SK-N-SH (cell line): ENCODE data around the gene PRMT5. TPM values are rescaled to one million over a fixed set of nuclear protein-coding genes. Genes with fewer than 3 reads are reported as not detected.

Experiments used
- CTCF ChIA-PET: fragments of 300-600, 350-600 bp; formaldehyde crosslinking; extraction: SDS; loops from one replicate; lab custom pipeline; 2021; lab: Yijun Ruan, JAX
- POLR2A ChIA-PET: fragments of 350-600 bp; sonication (Branson Sonifier 250); formaldehyde crosslinking; extraction: SDS; loops from one replicate; lab custom pipeline; 2020; ENCODE audit warnings: antibody characterized with exemption, inconsistent platforms; lab: Yijun Ruan, JAX
- DNase-seq: peaks from one replicate; pipeline ENCODE4 v3.0.0; 2012
- H2AFZ ChIP-seq: fragments of 200-600 bp; sonication (generic); 2 replicates; pipeline ENCODE4 v1.8.1; 2016; ENCODE audit warnings: antibody characterized with exemption, mild to moderate bottlenecking, low read depth
- H3F3A ChIP-seq: fragments of 200-600 bp; sonication (generic); replicated peaks from 2 replicates; pipeline ENCODE3; 2016; ENCODE audit warnings: antibody characterized with exemption, mild to moderate bottlenecking; ENCODE audit not compliant: insufficient read depth
- H3K27ac ChIP-seq, 2 experiments: fragments of 200-500 bp in 1 of 2; fragments of 200-600 bp in 1 of 2; sonication (Bioruptor generic) in 1 of 2; sonication (generic), shearing (Covaris generic) in 1 of 2; 2 replicates each; pipeline versions ENCODE4 v1.5.1 to v1.6.1; 2014 to 2016; ENCODE audit warnings: low read depth in 2 of 2, inconsistent platforms in 1 of 2, low read length in 1 of 2, mild to moderate bottlenecking in 1 of 2, mixed read lengths in 1 of 2
- H3K27me3 ChIP-seq: fragments of 200-600 bp; sonication (generic), shearing (Covaris generic); 2 replicates; pipeline ENCODE4 v1.6.1; 2016; ENCODE audit warnings: mixed run types; ENCODE audit not compliant: insufficient read depth
- H3K36me3 ChIP-seq, 2 experiments: fragments of 200-500 bp in 1 of 2; fragments of 200-600 bp in 1 of 2; sonication (Bioruptor generic) in 1 of 2; sonication (generic) in 1 of 2; replicated peaks in 1 of 2; 2 replicates each; pipeline versions ENCODE3 to v1.5.1; 2014 to 2016; ENCODE audit warnings: low read length in 1 of 2, mild to moderate bottlenecking in 1 of 2; ENCODE audit not compliant: insufficient read depth in 2 of 2, control insufficient read depth in 1 of 2
- H3K4me1 ChIP-seq, 2 experiments: fragments of 200-500 bp in 1 of 2; fragments of 200-600 bp in 1 of 2; sonication (Bioruptor generic) in 1 of 2; sonication (generic), shearing (Covaris generic) in 1 of 2; 2 replicates each; pipeline versions ENCODE4 v1.5.1 to v1.6.1; 2014 to 2016; ENCODE audit warnings: low read depth in 1 of 2, low read length in 1 of 2, mixed run types in 1 of 2; ENCODE audit not compliant: insufficient read depth in 2 of 2, control insufficient read depth in 1 of 2
- H3K4me2 ChIP-seq: fragments of 200-600 bp; sonication (generic), shearing (Covaris generic); 2 replicates; pipeline ENCODE4 v1.6.1; 2017; ENCODE audit warnings: mixed run types
- H3K4me3 ChIP-seq, 2 experiments: fragments of 200-500 bp in 1 of 2; fragments of 200-600 bp in 1 of 2; sonication (Bioruptor generic) in 1 of 2; sonication (generic), shearing (Covaris generic) in 1 of 2; 2 replicates each; pipeline versions ENCODE4 v1.5.1 to v1.8.1; 2014 to 2016; ENCODE audit warnings: low read depth in 2 of 2, inconsistent platforms in 1 of 2, low read length in 1 of 2, mild to moderate bottlenecking in 1 of 2, mixed read lengths in 1 of 2, moderate library complexity in 1 of 2
- H3K79me2 ChIP-seq: fragments of 200-600 bp; sonication (generic); 2 replicates; pipeline ENCODE4 v1.8.1; 2017; ENCODE audit warnings: mild to moderate bottlenecking; ENCODE audit not compliant: insufficient read depth
- H3K9ac ChIP-seq: fragments of 200-600 bp; sonication (generic); 2 replicates; pipeline ENCODE4 v1.6.1; 2017; ENCODE audit warnings: mixed run types
- H3K9me2 ChIP-seq: fragments of 200-600 bp; sonication (generic); 2 replicates; pipeline ENCODE4 v1.6.1; 2017; ENCODE audit warnings: mixed run types
- H3K9me3 ChIP-seq: fragments of 200-600 bp; sonication (generic); 2 replicates; pipeline ENCODE4 v1.6.1; 2017; ENCODE audit warnings: mixed run types, mild to moderate bottlenecking, moderate library complexity
- H4K20me1 ChIP-seq: fragments of 200-600 bp; sonication (generic); 2 replicates; pipeline ENCODE4 v1.6.1; 2017; ENCODE audit warnings: mild to moderate bottlenecking, mixed run types; ENCODE audit not compliant: insufficient read depth
- EP300 ChIP-seq, 2 experiments: IDR thresholded peaks; 2 replicates each; pipeline versions ENCODE4 v1.4.0 to v1.6.1; 2012; ENCODE audit warnings: borderline replicate concordance in 1 of 2, low read depth in 1 of 2, low read length in 1 of 2
- PBX3 ChIP-seq: IDR thresholded peaks from 2 replicates; pipeline ENCODE4; 2012
- SIN3A ChIP-seq: IDR thresholded peaks from 2 replicates; pipeline ENCODE4 v1.6.1; 2012; ENCODE audit warnings: low read depth, mild to moderate bottlenecking, low read length, moderate library complexity, borderline replicate concordance
- YY1 ChIP-seq: IDR thresholded peaks from 2 replicates; pipeline ENCODE4 v1.4.0; 2012; ENCODE audit warnings: low read depth, mild to moderate bottlenecking
- WGBS: methylation state at CpG from one replicate; pipeline ENCODE4 v1.1.6; 2017; ENCODE audit warnings: low lambda C conversion rate; 5-methylcytosine and 5-hydroxymethylcytosine counted together
- polyA plus RNA-seq, 3 experiments: library from polyadenylated mRNA; depleted of rRNA; stranded (reverse); fragments of >200 nt; gene quantifications; 2 replicates each; pipeline ENCODE4 v1.2.3, GENCODE V29; 2012
- TF ChIP-seq, protein P1 (sequence below): fragments of 200-600 bp; sonication (generic); IDR thresholded peaks from 2 replicates; pipeline ENCODE4 v1.6.1; 2017; ENCODE audit warnings: antibody characterized with exemption, mild to moderate bottlenecking, moderate library complexity
- TF ChIP-seq, protein P2 (sequence below): fragments of 150-350 bp; IDR thresholded peaks from 2 replicates; pipeline ENCODE4 v1.6.1; 2017; ENCODE audit warnings: antibody characterized with exemption, low read length, low read depth, borderline replicate concordance

PRMT5 gene
- polyA plus RNA-seq, 1 of the 3 experiments (the other 2 are of a cell fraction) = 132 TPM

DNA sequence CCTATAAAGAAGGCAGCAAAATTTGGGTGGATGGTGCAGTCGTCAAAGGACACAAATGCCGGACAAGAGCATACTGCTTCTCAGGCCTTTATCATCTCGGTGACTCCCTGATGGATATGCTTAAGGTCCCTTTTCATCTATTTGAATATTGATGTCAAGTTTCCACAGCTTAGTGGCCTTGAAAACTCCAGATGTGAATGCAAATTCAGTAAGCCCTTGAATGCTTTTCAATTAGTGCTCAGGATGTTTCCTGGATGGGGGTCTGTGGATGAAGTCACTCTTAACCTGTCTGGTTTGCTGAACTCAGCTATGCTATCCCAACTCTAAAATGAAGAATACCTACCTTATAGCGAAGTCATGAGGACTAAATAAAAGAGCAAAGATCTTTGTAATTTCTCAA, 35.5 kb downstream of the PRMT5 start:
- ChIA-PET CTCF (interaction anchor here (2.0 to 3.3 kb wide), 4 partner anchors 10 to 41 kb away, joined by 4 to 19 read pairs (median 4); partner anchors contain the start of genes LRP10, RBM23 and REM2), POLR2A (no interaction called here)
- H3K9me2 ChIP-seq = no peaks in the 10 kb centered on the region
- no peaks in the 10 kb centered on the region for H3K27me3 ChIP-seq
- H3K27ac ChIP-seq = no peak overlapping the region
- no peak overlapping the region for H3K4me2 ChIP-seq
- no peak overlapping the region for H3K9ac ChIP-seq
- H3K36me3 ChIP-seq = no peaks in the 10 kb centered on the region
- no peak overlapping the region for H2AFZ ChIP-seq
- TF ChIP-seq EP300 (IDR thresholded peaks at IDR 0.05; ENCODE audit: borderline replicate concordance in 1 of 2, low read depth in 1 of 2, low read length in 1 of 2) = no peak
- no peak for TF ChIP-seq PBX3
- TF ChIP-seq, protein P1, sequence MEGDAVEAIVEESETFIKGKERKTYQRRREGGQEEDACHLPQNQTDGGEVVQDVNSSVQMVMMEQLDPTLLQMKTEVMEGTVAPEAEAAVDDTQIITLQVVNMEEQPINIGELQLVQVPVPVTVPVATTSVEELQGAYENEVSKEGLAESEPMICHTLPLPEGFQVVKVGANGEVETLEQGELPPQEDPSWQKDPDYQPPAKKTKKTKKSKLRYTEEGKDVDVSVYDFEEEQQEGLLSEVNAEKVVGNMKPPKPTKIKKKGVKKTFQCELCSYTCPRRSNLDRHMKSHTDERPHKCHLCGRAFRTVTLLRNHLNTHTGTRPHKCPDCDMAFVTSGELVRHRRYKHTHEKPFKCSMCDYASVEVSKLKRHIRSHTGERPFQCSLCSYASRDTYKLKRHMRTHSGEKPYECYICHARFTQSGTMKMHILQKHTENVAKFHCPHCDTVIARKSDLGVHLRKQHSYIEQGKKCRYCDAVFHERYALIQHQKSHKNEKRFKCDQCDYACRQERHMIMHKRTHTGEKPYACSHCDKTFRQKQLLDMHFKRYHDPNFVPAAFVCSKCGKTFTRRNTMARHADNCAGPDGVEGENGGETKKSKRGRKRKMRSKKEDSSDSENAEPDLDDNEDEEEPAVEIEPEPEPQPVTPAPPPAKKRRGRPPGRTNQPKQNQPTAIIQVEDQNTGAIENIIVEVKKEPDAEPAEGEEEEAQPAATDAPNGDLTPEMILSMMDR = no peak
- TF ChIP-seq YY1 = no peak
- no peaks in the 10 kb centered on the region for H3K79me2 ChIP-seq
- H3K4me3 ChIP-seq = no peak overlapping the region
- no peaks in the 10 kb centered on the region for H4K20me1 ChIP-seq
- WGBS = 93% methylated on average over 4 of the region's 4 CpGs
- peaks cover 0 to 11% of the 10 kb centered on the region in 2 experiments; a peak in 3 of 4 replicates for H3K4me1 ChIP-seq
- DNase-seq = no peak
- peaks cover 2% of the 10 kb centered on the region for H3F3A ChIP-seq
- no peaks in the 10 kb centered on the region for H3K9me3 ChIP-seq

DNA sequence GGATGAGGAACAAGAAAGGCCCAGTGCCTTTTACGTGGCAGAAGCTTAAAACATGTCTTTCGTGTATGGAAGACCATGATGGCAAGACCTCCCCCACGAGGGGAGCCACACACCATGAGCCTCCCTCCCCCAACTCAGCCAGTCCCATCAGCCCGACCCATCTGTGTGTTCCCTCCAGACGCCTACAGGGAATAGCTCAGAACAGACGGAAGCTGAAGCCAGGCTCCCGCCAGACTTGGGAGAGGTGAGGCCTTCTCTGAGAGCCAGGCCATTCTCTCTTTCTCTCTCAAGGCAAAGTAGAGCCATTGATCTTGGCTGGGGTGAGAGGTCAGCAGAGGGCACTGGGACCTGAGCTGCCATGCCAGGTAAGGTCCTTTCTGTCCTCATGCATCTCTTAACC, 36.7 kb downstream of the PRMT5 start:
- H2AFZ ChIP-seq = no peak overlapping the region
- H3K36me3 ChIP-seq = no peaks in the 10 kb centered on the region
- TF ChIP-seq SIN3A (no peak), EP300 (IDR thresholded peaks at IDR 0.05; ENCODE audit: borderline replicate concordance in 1 of 2, low read depth in 1 of 2, low read length in 1 of 2) (no peak)
- TF ChIP-seq, protein P2, sequence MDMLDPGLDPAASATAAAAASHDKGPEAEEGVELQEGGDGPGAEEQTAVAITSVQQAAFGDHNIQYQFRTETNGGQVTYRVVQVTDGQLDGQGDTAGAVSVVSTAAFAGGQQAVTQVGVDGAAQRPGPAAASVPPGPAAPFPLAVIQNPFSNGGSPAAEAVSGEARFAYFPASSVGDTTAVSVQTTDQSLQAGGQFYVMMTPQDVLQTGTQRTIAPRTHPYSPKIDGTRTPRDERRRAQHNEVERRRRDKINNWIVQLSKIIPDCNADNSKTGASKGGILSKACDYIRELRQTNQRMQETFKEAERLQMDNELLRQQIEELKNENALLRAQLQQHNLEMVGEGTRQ = no peak
- 93% methylated on average over 7 of the region's 7 CpGs for WGBS
- H3K27me3 ChIP-seq = no peaks in the 10 kb centered on the region
- H3F3A ChIP-seq = no peaks in the 10 kb centered on the region
- no peak overlapping the region for H3K4me3 ChIP-seq
- H3K4me2 ChIP-seq = no peak overlapping the region
- ChIA-PET CTCF (interaction anchor here (2.0 to 13.0 kb wide), 4 partner anchors 9 to 39 kb away, joined by 4 to 96 read pairs (median 12); partner anchors contain the start of genes LRP10 and REM2), POLR2A (no interaction called here)
- H3K27ac ChIP-seq = no peak overlapping the region
- peaks cover 8 to 9% of the 10 kb centered on the region in 2 experiments; a peak in 2 of 4 replicates for H3K4me1 ChIP-seq
- no peaks in the 10 kb centered on the region for H3K9me2 ChIP-seq
- no peaks in the 10 kb centered on the region for H4K20me1 ChIP-seq
- no peaks in the 10 kb centered on the region for H3K9me3 ChIP-seq
- peaks cover 6% of the 10 kb centered on the region; the same call in 1 of the 2 replicates for H3K79me2 ChIP-seq
- H3K9ac ChIP-seq = no peak overlapping the region
- no peak for DNase-seq
